Colonic mucosa (tissue), 4 donors: ENCODE results near the gene PFKP. TPM values are rescaled to one million over a fixed set of nuclear protein-coding genes. Genes with fewer than 3 reads are reported as not detected.
A peak's percentile ranks its signal among the peaks of the same experiment; 100 is the strongest.

Experiments used
- DNase-seq: peaks from one replicate; pipeline ENCODE4 v3.0.0-alpha.2; 2020
- H3K27ac ChIP-seq: fragments of 200-600 bp; one replicate; pipeline ENCODE4 v1.8.0; 2021
- H3K27me3 ChIP-seq: fragments of 200-600 bp; one replicate; pipeline ENCODE4 v1.8.0; 2021
- H3K36me3 ChIP-seq: fragments of 200-600 bp; one replicate; pipeline ENCODE4 v1.8.0; 2021
- H3K4me1 ChIP-seq: fragments of 200-600 bp; one replicate; pipeline ENCODE4 v1.8.0; 2021; ENCODE audit warnings: mild to moderate bottlenecking
- H3K4me3 ChIP-seq: fragments of 200-600 bp; one replicate; pipeline ENCODE4 v1.8.0; 2021
- H3K9ac ChIP-seq, 2 donors: one replicate each; pipeline ENCODE4 v1.7.0; 2013; ENCODE audit warnings: control low read depth in 2 of 2, low read depth in 2 of 2, low read length in 2 of 2
- H3K9me3 ChIP-seq: fragments of 200-600 bp; one replicate; pipeline ENCODE4 v1.8.0; 2021
- CTCF ChIP-seq: fragments of 200-600 bp; IDR thresholded peaks from one replicate; pipeline ENCODE4 v1.8.0; 2022; ENCODE audit warnings: antibody characterized with exemption, mild to moderate bottlenecking
- intact Hi-C: fragments of 100-400 bp; cut with DNase I; formaldehyde crosslinking; loops from one replicate; pipeline ENCODE4 v1.14.1; 2022
- total RNA-seq, 2 donors: library from RNA; stranded (reverse); fragmentation: NEBNext Ultra II Directional in 1 of 2; extraction: Animal tissue kit (Norgen Biotek cat#: 25700) in 1 of 2; gene quantifications; one replicate each; pipeline ENCODE4 v1.2.1, GENCODE V29; 2021
- donor health status: healthy.
- donor health status: DM: no; HTN: no; CAD: no.
- donor health status: DM: no; HTN: no; CAD: no.

The PFKP gene
- total RNA-seq, 2 donors from 2014 or later: 134 to 209 TPM

- H3K27me3 ChIP-seq: no peaks in the 10 kb centered on the region
- no peaks in the 10 kb centered on the region for H3K9me3 ChIP-seq
- intact Hi-C loops: no loop called here
- TF ChIP-seq CTCF: no peak
- H3K36me3 ChIP-seq: no peaks in the 10 kb centered on the region
- peak within 1 kb of the TSS; percentile 92 for H3K27ac ChIP-seq
- peak within 1 kb of the TSS; percentile 93 for H3K4me3 ChIP-seq
- H3K9ac ChIP-seq: peak within 1 kb of the TSS; percentile 84 to 91
- DNase-seq: peak; percentile 99
- peaks cover 7% of the 10 kb centered on the region for H3K4me1 ChIP-seq
Measured at GRCh38 chr10:3172446-3173170, 105.3 kb downstream of the PFKP start, which contains the start of gene PITRM1. Gene PITRM1, minus strand, starts transcription at chr10:3172782. Its CDS starts 10 bp downstream, at chr10:3172772.

DNA sequence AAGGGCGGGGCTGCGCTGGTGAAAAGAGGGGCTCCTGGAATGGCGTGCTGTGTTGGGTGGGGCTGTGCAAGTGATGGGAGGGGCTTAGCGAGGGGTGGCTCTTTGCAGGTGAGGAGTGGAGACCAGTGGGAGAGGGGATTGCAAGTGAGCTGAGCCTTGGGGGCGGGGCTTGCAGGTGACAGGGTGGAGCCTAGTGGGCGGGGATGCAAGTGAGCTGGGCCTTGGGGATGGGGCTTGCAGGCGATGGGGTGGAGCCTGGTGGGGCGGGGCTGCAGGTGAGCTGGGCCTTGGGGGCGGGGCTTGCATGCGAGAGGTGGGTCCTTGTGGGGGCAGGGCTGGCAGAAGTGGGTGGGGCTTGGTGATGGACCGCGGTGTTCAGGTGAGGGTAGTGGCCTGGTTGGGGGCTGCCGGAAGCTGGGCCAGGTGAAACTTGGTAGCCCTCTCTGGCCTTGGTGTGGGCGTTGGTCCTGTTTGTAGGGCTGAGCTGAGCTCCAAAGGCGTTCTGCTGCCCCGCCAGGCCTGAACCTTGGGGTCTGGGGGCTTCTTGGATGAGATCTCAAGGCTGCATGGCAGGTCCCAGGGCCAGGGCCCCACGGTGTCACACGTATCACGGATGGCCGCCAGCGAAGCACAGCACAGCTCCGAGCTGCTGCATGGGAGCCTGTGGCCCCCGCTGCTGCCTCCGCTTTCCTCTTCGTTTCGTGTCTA is 106.0 kb downstream of the PFKP start:
- Histone ChIP-seq H3K9ac (no peak overlapping the region), H3K4me1 (peaks cover 7% of the 10 kb centered on the region), H3K36me3 (no peaks in the 10 kb centered on the region), H3K9me3 (no peaks in the 10 kb centered on the region), H3K27ac (no peak overlapping the region), H3K27me3 (no peaks in the 10 kb centered on the region), H3K4me3 (peak overlapping the region; percentile 11)
- no peak for TF ChIP-seq CTCF
- intact Hi-C loops: no loop called here
- peak; percentile 95 for DNase-seq

DNA sequence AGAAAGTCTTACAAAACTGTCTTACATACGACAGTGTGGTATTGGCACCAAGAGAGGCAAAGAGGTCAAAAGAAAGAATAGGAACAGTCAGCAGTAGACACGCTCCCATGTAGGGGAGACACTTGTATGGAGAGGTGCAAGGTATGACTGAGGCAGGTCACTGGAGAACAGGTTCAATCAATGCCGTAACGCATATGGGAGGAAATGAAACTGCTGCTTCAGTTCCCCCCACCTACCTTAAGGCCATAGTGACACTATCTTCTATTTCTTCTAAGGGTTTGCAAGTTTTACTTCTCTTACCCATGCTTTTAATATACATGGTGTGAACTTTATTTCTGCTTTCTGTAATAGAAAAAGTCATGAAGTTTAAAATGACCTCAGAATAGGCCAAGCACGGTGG is 110.7 kb downstream of the PFKP start:
- DNase-seq: no peak
- Histone ChIP-seq H3K27ac (no peak overlapping the region), H3K4me1 (no peaks in the 10 kb centered on the region), H3K4me3 (no peak overlapping the region), H3K9me3 (no peaks in the 10 kb centered on the region), H3K36me3 (no peaks in the 10 kb centered on the region), H3K9ac (no peak overlapping the region), H3K27me3 (no peaks in the 10 kb centered on the region)
- no peak for TF ChIP-seq CTCF
- intact Hi-C loops: no loop called here

GRCh38 chr10:3179174-3179573 is 111.8 kb downstream of the PFKP start:
- no peak overlapping the region for H3K9ac ChIP-seq
- no peak overlapping the region for H3K4me3 ChIP-seq
- no peak for TF ChIP-seq CTCF
- H3K27ac ChIP-seq: no peak overlapping the region
- intact Hi-C loops: no loop called here
- no peaks in the 10 kb centered on the region for H3K36me3 ChIP-seq
- H3K27me3 ChIP-seq: no peaks in the 10 kb centered on the region
- H3K4me1 ChIP-seq: no peaks in the 10 kb centered on the region
- no peak for DNase-seq
- no peaks in the 10 kb centered on the region for H3K9me3 ChIP-seq

DNA sequence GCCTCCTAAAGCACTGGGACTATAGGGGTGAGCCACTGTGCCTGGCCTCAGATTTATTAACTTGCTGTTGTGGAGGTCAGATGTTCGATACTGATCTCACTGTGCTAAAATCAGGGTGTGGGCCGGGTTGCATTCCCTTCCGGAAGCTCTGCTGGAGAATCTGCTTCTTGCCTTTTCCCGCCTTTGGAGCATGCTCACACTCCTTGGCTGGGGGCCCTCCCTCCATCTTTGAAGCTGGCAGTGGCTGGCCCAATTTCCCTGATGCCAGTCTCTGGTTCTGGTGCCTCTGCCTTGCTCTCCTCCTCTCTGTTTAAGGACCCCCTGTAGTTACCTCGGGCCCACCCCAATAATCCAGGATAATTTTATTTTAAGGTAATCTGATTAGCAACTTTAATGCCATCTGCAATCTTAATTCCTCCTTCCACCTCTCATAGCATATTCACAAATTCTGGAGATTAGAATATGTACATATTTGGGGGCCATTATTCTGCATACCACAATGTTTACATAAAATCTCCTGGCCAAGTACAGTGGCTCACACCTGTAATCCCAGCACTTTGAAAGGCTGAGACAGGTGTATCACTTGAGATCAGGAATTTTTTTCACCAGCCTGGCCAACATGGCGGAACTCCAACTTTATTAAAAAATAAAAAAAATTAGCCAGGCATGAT is 113.1 kb downstream of the PFKP start:
- no peak for DNase-seq
- intact Hi-C loops: no loop called here
- no peaks in the 10 kb centered on the region for H3K9me3 ChIP-seq
- no peaks in the 10 kb centered on the region for H3K4me1 ChIP-seq
- no peak overlapping the region for H3K9ac ChIP-seq
- H3K4me3 ChIP-seq: no peak overlapping the region
- no peak overlapping the region for H3K27ac ChIP-seq
- TF ChIP-seq CTCF: no peak
- H3K27me3 ChIP-seq: no peaks in the 10 kb centered on the region
- no peaks in the 10 kb centered on the region for H3K36me3 ChIP-seq
